Heart left ventricle (tissue), 16 donors: ENCODE data around the gene TSPAN32. TPM values are rescaled to one million over a fixed set of nuclear protein-coding genes. Genes with fewer than 3 reads are reported as not detected.

Experiments used
- ATAC-seq, 4 donors: fragments of 200-7000 bp; cut with Tn5 transposase; one replicate each; pipeline ENCODE4 v1.9.1; 2020 to 2022; ENCODE audit warnings: moderate library complexity in 4 of 4, mild to moderate bottlenecking in 3 of 4, moderate number of reproducible peaks in 1 of 4
- DNase-seq, 5 donors: peaks; one replicate each; pipeline ENCODE4 v3.0.0-alpha.2; 2020
- H3K27ac ChIP-seq, 12 donors: fragments of 200-600 bp; sonication (generic) in 4 of 12; one replicate each; pipeline versions ENCODE4 v1.5.0 to v1.8.0; 2016 to 2022; ENCODE audit warnings: mild to moderate bottlenecking in 2 of 12
- H3K27me3 ChIP-seq, 9 donors: fragments of 200-600 bp; sonication (generic) in 2 of 9; one replicate each; pipeline versions ENCODE4 v1.5.1 to v1.8.0; 2016 to 2022; ENCODE audit warnings: mild to moderate bottlenecking in 3 of 9
- H3K36me3 ChIP-seq, 9 donors: fragments of 200-600 bp; sonication (generic) in 2 of 9; one replicate each; pipeline versions ENCODE4 v1.5.0 to v1.8.0; 2018 to 2022; ENCODE audit warnings: mild to moderate bottlenecking in 2 of 9
- H3K4me1 ChIP-seq, 12 donors: fragments of 200-600 bp; sonication (generic) in 4 of 12; one replicate each; pipeline versions ENCODE4 v1.5.0 to v1.8.0; 2016 to 2022; ENCODE audit warnings: mild to moderate bottlenecking in 3 of 12
- H3K4me3 ChIP-seq, 12 donors: fragments of 200-600 bp; sonication (generic) in 4 of 12; one replicate each; pipeline versions ENCODE4 v1.5.0 to v1.8.0; 2017 to 2022; ENCODE audit warnings: mild to moderate bottlenecking in 9 of 12, moderate library complexity in 4 of 12
- H3K9me3 ChIP-seq, 12 donors: fragments of 200-600 bp; sonication (generic) in 4 of 12; one replicate each; pipeline versions ENCODE4 v1.5.0 to v1.8.0; 2016 to 2022; ENCODE audit warnings: mild to moderate bottlenecking in 1 of 12
- CTCF ChIP-seq, 12 donors: fragments of 200-600 bp; sonication (generic) in 4 of 12; IDR thresholded peaks; one replicate each; pipeline versions ENCODE4 v1.5.0 to v1.8.0; 2018 to 2022; ENCODE audit warnings: antibody characterized with exemption in 12 of 12, mild to moderate bottlenecking in 5 of 12
- POLR2A ChIP-seq, 2 donors: fragments of 450-650 bp; IDR thresholded peaks; one replicate each; pipeline ENCODE4 v1.6.1; 2017; ENCODE audit warnings: antibody characterized with exemption in 2 of 2, mild to moderate bottlenecking in 2 of 2, moderate library complexity in 2 of 2
- WGBS, 4 donors: extraction: QIAGEN DNeasy Blood & Tissue Kit in 2 of 4; methylation state at CpG; one replicate each; pipeline versions ENCODE4 v1.1.5 to v1.1.7; 2013 to 2018; 5-methylcytosine and 5-hydroxymethylcytosine counted together
- intact Hi-C, 10 donors: fragments of 100-400 bp; cut with DNase I; formaldehyde crosslinking; loops; one replicate each; pipeline versions ENCODE4 v1.11.1 to v1.14.2; 2022
- polyA plus RNA-seq, 2 donors: library from polyadenylated mRNA; stranded (reverse); fragments of 200-250 nt; gene quantifications; one replicate each; pipeline ENCODE4 v1.2.3, GENCODE V29; 2013
- total RNA-seq, 9 donors: library from RNA; depleted of rRNA in 2 of 9; stranded (reverse); fragments of >200 nt in 2 of 9; fragmentation: NEBNext Ultra II Directional in 3 of 9; extraction: Animal tissue kit (Norgen Biotek cat#: 25700) in 3 of 9; gene quantifications; one replicate each; pipeline versions ENCODE4 v1.1.0 to v1.2.4, GENCODE V29; 2016 to 2023
- donor health status: ischemic (EF 13 %, LVEDD 7.1; RV severe dilation, severe dysfunction).
- donor health status: healthy with polysubstance abuse.
- donor health status: DM: no; HTN: yes; CAD: no.
- donor health status: DM: no; HTN: no; CAD: no.
- donor health status: ischemic (EF 25% LVEDD 6.9; RV normal size, moderate dysfunction).
- donor health status: ischemic (EF 25% LVEDD 5.7; RV mildly dilated, moderate dysfunction).
- donor health status: healthy.
- donor health status: DM: yes; HTN: yes; CAD: no.
- donor health status: ischemic (EF 35%, LVEDD 5.7; RV mildly dilated, moderate dysfunction).
- donor health status: nonischemic (EF 11% LVEDD 7.7; RV severe dilation, severe dysfunction).
- donor health status: DM: yes; HTN: yes; CAD: no.
- donor health status: PGD.
- donor health status: ischemic (EF 29% LVEDD 5.4; RV normal size, mild dysfunction).
- donor health status: nonischemic (EF 23%, LVEDD 6.1; RV moderate dilation, normal function).

Gene TSPAN32
- total and polyA plus RNA-seq, 11 donors: 3.5 to 29.5 (median 18.0) TPM

GRCh38 chr11:2299773-2300172 is 2.0 kb upstream of the TSPAN32 start:
- ATAC-seq: no peak
- H3K4me3 ChIP-seq: no peak overlapping the region
- DNase-seq: peak in 1 of 5 donors; percentile 37
- H3K36me3 ChIP-seq: peaks cover 0 to 3% (median 0%) of the 10 kb centered on the region in 9 donors
- H3K27ac ChIP-seq: no peak overlapping the region
- TF ChIP-seq CTCF (IDR thresholded peaks at IDR 0.05) (no peak), POLR2A (IDR thresholded peaks at IDR 0.05) (no peak)
- no peaks in the 10 kb centered on the region for H3K27me3 ChIP-seq
- H3K4me1 ChIP-seq: peaks cover 0 to 56% (median 13%) of the 10 kb centered on the region in 12 donors
- intact Hi-C loops: loop anchor here in 9 of 10 donors (2.0 to 10.0 kb wide), 6 partner anchors 102 to 595 kb away; partner anchors contain the start of gene TSSC4 (in 1 of the 9)
- WGBS, 4 donors: 55 to 77% (median 64%) methylated on average over 3 to 10 of the region's 10 CpGs
- no peaks in the 10 kb centered on the region for H3K9me3 ChIP-seq

- peaks cover 1 to 62% (median 20%) of the 10 kb centered on the region in 12 donors for H3K4me1 ChIP-seq
- H3K9me3 ChIP-seq: no peaks in the 10 kb centered on the region
- 67 to 81% (median 70%) methylated on average over 18 to 19 of the region's 19 CpGs for WGBS, 4 donors
- DNase-seq (peak in 2 of 5 donors; percentile 18 to 55), ATAC-seq (no peak)
- no peaks in the 10 kb centered on the region for H3K27me3 ChIP-seq
- H3K36me3 ChIP-seq: peaks cover 0 to 3% (median 0%) of the 10 kb centered on the region in 9 donors
- TF ChIP-seq POLR2A (IDR thresholded peaks at IDR 0.05) (no peak), CTCF (IDR thresholded peaks at IDR 0.05) (no peak)
- peak overlapping the region in 10 of 12 donors; percentile 20 to 98 (median 90) for H3K27ac ChIP-seq
- intact Hi-C loops: loop anchor here in 8 of 10 donors (2.0 to 10.0 kb wide), 6 partner anchors 102 to 594 kb away; partner anchors contain the start of gene TSSC4 (in 1 of the 8)
- peak overlapping the region in 9 of 12 donors; percentile 21 to 61 (median 51) for H3K4me3 ChIP-seq
Observed at GRCh38 chr11:2300290-2300935, 1.4 kb upstream of the TSPAN32 start.

GRCh38 chr11:2300936-2301630 is 730 bp upstream of the TSPAN32 start:
- H3K36me3 ChIP-seq: peaks cover 0 to 3% (median 0%) of the 10 kb centered on the region in 9 donors
- no peaks in the 10 kb centered on the region for H3K9me3 ChIP-seq
- H3K27me3 ChIP-seq: no peaks in the 10 kb centered on the region
- intact Hi-C loops: loop anchor here in 8 of 10 donors (2.0 to 10.0 kb wide), 6 partner anchors 101 to 594 kb away; partner anchors contain the start of gene TSSC4 (in 1 of the 8)
- peak overlapping the region; percentile 17 to 61 (median 48) for H3K4me3 ChIP-seq
- DNase-seq (peak in 1 of 5 donors; percentile 77), ATAC-seq (no peak)
- TF ChIP-seq CTCF (IDR thresholded peaks at IDR 0.05) (no peak), POLR2A (IDR thresholded peaks at IDR 0.05) (no peak)
- WGBS, 4 donors: 46 to 75% (median 58%) methylated on average over 15 to 24 of the region's 24 CpGs
- H3K27ac ChIP-seq: peak overlapping the region; percentile 76 to 98 (median 88)
- H3K4me1 ChIP-seq: peaks cover 5 to 69% (median 26%) of the 10 kb centered on the region in 12 donors
